Hepatocyte (in vitro differentiated cells): ENCODE data around the gene DLX6. TPM values are rescaled to one million over a fixed set of nuclear protein-coding genes. Genes with fewer than 3 reads are reported as not detected.

Experiments used
- DNase-seq: peaks from one replicate; pipeline ENCODE4 v3.0.0-alpha.2; 2016; ENCODE audit warnings: low spot score
- H2AFZ ChIP-seq: fragments of 200-600 bp; sonication (generic); 2 replicates; pipeline ENCODE4 v1.6.0; 2016; ENCODE audit warnings: antibody characterized with exemption, mild to moderate bottlenecking
- H3K27ac ChIP-seq: fragments of 200-600 bp; sonication (generic); 2 replicates; pipeline ENCODE4 v1.5.1; 2016; ENCODE audit warnings: mild to moderate bottlenecking
- H3K27me3 ChIP-seq: fragments of 200-600 bp; sonication (generic); 2 replicates; pipeline ENCODE4 v1.6.1; 2016
- H3K36me3 ChIP-seq: fragments of 200-600 bp; sonication (generic); replicated peaks from 2 replicates; pipeline ENCODE4 v1.5.1; 2016; ENCODE audit warnings: low read depth; ENCODE audit not compliant: insufficient read depth
- H3K4me1 ChIP-seq: fragments of 200-600 bp; sonication (generic); 2 replicates; pipeline ENCODE4 v1.5.1; 2016; ENCODE audit warnings: mild to moderate bottlenecking, moderate library complexity; ENCODE audit not compliant: insufficient read depth
- H3K4me2 ChIP-seq: fragments of 200-600 bp; sonication (generic); 2 replicates; pipeline ENCODE4 v1.6.0; 2016
- H3K4me3 ChIP-seq: fragments of 200-600 bp; sonication (generic); 2 replicates; pipeline ENCODE4 v1.5.1; 2016; ENCODE audit warnings: mild to moderate bottlenecking
- H3K79me2 ChIP-seq: fragments of 200-600 bp; sonication (generic); 2 replicates; pipeline ENCODE4 v1.6.0; 2017; ENCODE audit warnings: mild to moderate bottlenecking
- H3K9me2 ChIP-seq: fragments of 200-600 bp; sonication (generic); replicated peaks from 2 replicates; pipeline ENCODE4 v1.6.0; 2017; ENCODE audit warnings: mild to moderate bottlenecking; ENCODE audit not compliant: insufficient read depth
- H3K9me3 ChIP-seq: fragments of 200-600 bp; sonication (generic); 2 replicates; pipeline ENCODE4 v1.5.1; 2016; ENCODE audit warnings: low read depth, mild to moderate bottlenecking
- H4K20me1 ChIP-seq: fragments of 200-600 bp; sonication (generic); 2 replicates; pipeline ENCODE4 v1.6.0; 2016; ENCODE audit warnings: mild to moderate bottlenecking; ENCODE audit not compliant: insufficient read depth, poor library complexity, severe bottlenecking
- EZH2 ChIP-seq: fragments of 200-600 bp; sonication (generic); IDR thresholded peaks from 2 replicates; pipeline ENCODE4 v1.6.1; 2016; ENCODE audit warnings: antibody characterized with exemption, mild to moderate bottlenecking, borderline replicate concordance
- EZH2phosphoT487 ChIP-seq: fragments of 200-600 bp; sonication (generic); IDR thresholded peaks from one replicate; pipeline ENCODE4 v1.6.1; 2018; ENCODE audit warnings: antibody characterized with exemption, mild to moderate bottlenecking, low read depth, moderate library complexity; ENCODE audit not compliant: unreplicated experiment, severe bottlenecking
- WGBS: methylation state at CpG from one replicate; pipeline ENCODE4 v1.1.6; 2016; ENCODE audit warnings: low lambda C conversion rate; ENCODE audit errors: missing lambda C conversion rate; 5-methylcytosine and 5-hydroxymethylcytosine counted together
- polyA plus RNA-seq: library from polyadenylated mRNA; unstranded; fragments of >200 nt; fragmentation: Nextera tagmentation; extraction: Ambion mirVana; gene quantifications from 2 replicates; pipeline ENCODE4 v1.2.1, GENCODE V29; 2016
- total RNA-seq: library from RNA; depleted of rRNA; stranded (reverse); fragments of >200 nt; gene quantifications from 2 replicates; pipeline ENCODE4 v1.2.3, GENCODE V29; 2014
- TF ChIP-seq, protein P1 (sequence below): fragments of 200-600 bp; sonication (generic); IDR thresholded peaks from 2 replicates; pipeline ENCODE4 v1.5.1; 2016; ENCODE audit warnings: antibody characterized with exemption, mild to moderate bottlenecking; ENCODE audit not compliant: poor library complexity

DLX6 gene
- total and polyA plus RNA-seq, 2 experiments from 2014 or later: 1.9 to 3.5 TPM

DNA sequence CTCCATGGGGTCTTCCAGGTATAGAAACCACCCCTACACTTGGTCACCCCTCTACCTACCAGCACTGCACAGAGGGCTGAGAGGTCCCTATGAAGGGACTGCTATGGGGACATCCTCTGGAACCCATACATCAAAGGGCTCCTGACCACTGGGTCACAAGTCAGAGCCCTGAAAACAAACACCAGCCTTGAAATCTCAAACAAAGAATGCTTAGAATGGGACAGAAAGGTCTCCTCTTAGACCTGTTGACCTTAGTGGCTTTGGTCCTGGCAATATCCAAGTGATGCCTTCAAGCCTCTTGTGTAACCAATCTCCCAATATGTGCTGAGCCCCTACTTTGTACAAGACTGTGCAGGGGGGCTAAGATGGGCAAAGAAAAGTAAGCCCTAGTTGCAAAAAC, 34.6 kb upstream of the DLX6 start:
- no peaks in the 10 kb centered on the region for H4K20me1 ChIP-seq
- TF ChIP-seq EZH2 (no peak), EZH2phosphoT487 (no peak)
- TF ChIP-seq, protein P1, sequence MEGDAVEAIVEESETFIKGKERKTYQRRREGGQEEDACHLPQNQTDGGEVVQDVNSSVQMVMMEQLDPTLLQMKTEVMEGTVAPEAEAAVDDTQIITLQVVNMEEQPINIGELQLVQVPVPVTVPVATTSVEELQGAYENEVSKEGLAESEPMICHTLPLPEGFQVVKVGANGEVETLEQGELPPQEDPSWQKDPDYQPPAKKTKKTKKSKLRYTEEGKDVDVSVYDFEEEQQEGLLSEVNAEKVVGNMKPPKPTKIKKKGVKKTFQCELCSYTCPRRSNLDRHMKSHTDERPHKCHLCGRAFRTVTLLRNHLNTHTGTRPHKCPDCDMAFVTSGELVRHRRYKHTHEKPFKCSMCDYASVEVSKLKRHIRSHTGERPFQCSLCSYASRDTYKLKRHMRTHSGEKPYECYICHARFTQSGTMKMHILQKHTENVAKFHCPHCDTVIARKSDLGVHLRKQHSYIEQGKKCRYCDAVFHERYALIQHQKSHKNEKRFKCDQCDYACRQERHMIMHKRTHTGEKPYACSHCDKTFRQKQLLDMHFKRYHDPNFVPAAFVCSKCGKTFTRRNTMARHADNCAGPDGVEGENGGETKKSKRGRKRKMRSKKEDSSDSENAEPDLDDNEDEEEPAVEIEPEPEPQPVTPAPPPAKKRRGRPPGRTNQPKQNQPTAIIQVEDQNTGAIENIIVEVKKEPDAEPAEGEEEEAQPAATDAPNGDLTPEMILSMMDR: no peak
- H3K4me1 ChIP-seq: no peaks in the 10 kb centered on the region
- H3K27ac ChIP-seq: no peak overlapping the region
- H2AFZ ChIP-seq: no peak overlapping the region
- peaks cover 13% of the 10 kb centered on the region for H3K27me3 ChIP-seq
- H3K9me3 ChIP-seq: no peaks in the 10 kb centered on the region
- H3K36me3 ChIP-seq: no peaks in the 10 kb centered on the region
- no peaks in the 10 kb centered on the region for H3K9me2 ChIP-seq
- no peak overlapping the region for H3K4me2 ChIP-seq
- no peak overlapping the region for H3K4me3 ChIP-seq
- DNase-seq: no peak
- H3K79me2 ChIP-seq: no peaks in the 10 kb centered on the region

DNA sequence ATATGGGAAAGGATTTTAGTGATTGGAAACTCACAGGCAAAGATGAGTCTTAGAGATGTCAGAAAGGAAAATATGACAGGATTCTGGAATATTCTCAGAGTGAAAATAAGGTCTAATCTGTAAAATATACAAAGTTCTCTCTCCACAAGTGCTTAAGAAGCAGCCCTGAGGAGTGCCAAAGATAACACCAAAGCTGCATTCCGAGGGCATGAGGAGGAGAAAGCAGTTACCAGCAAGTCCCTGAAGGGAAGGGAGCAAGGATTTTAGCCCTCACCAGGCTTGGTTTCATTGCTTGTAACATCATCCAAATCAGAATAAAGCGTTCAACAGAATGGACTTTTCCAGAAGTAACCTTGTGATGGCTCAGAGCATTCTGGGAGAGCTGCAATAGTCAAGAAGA, 31.4 kb upstream of the DLX6 start:
- no peaks in the 10 kb centered on the region for H3K79me2 ChIP-seq
- H3K27ac ChIP-seq: no peak overlapping the region
- H3K27me3 ChIP-seq: peaks cover 13% of the 10 kb centered on the region
- H3K9me3 ChIP-seq: no peaks in the 10 kb centered on the region
- no peak for DNase-seq
- H2AFZ ChIP-seq: no peak overlapping the region
- TF ChIP-seq EZH2phosphoT487 (no peak), EZH2 (no peak)
- TF ChIP-seq, protein P1: no peak
- H4K20me1 ChIP-seq: no peaks in the 10 kb centered on the region
- no peak overlapping the region for H3K4me2 ChIP-seq
- no peaks in the 10 kb centered on the region for H3K9me2 ChIP-seq
- H3K4me1 ChIP-seq: no peaks in the 10 kb centered on the region
- H3K36me3 ChIP-seq: no peaks in the 10 kb centered on the region
- WGBS: 68% methylated on average over 2 of the region's 2 CpGs
- H3K4me3 ChIP-seq: no peak overlapping the region

DNA sequence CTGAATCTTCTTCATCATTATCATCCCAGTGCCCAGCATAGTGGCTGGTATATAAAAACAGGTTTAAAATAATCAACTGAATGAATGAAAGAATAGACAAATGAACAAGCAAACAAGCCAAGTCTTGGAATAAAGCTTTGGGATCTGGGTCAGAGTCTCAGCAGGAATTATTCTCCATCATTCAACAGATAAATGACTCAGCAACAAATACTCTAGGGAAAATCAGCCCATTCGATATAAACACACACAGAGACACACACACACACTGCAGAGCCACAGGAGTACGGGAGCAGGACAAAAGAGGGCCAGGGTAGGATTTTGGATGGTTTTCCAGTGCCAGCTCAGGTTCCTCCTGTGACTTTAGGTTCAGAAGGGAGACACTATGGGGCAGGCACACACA, 29.2 kb upstream of the DLX6 start:
- Histone ChIP-seq H3K27ac (no peak overlapping the region), H3K4me1 (no peaks in the 10 kb centered on the region), H3K4me3 (no peak overlapping the region), H2AFZ (no peak overlapping the region), H3K9me2 (no peaks in the 10 kb centered on the region), H4K20me1 (no peaks in the 10 kb centered on the region), H3K4me2 (no peak overlapping the region), H3K27me3 (peaks cover 13% of the 10 kb centered on the region), H3K36me3 (no peaks in the 10 kb centered on the region), H3K9me3 (no peaks in the 10 kb centered on the region), H3K79me2 (no peaks in the 10 kb centered on the region)
- TF ChIP-seq EZH2 (no peak), EZH2phosphoT487 (no peak)
- TF ChIP-seq, protein P1: no peak
- 87% methylated on average over 2 of the region's 2 CpGs for WGBS
- DNase-seq: no peak

DNA sequence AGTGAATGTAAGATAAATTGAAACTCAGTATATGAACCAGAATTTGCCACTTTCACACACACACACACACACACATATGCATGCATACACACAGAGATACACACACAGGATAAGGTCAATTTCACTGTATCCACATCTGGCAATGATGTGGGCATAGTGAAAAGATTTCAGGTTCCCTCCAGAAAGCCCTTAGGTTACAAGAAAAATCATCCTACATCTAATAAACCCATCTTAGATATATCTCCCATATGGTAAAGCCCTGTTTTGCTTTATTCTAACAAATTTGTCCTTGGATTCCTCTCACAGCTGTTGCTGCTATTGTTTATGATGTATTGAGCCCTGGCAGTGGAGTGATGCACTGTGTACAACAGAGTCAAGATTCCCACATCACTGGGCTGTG, 27.9 kb upstream of the DLX6 start:
- Histone ChIP-seq H3K4me3 (no peak overlapping the region), H3K4me1 (no peaks in the 10 kb centered on the region), H3K79me2 (no peaks in the 10 kb centered on the region), H2AFZ (no peak overlapping the region), H3K9me2 (no peaks in the 10 kb centered on the region), H3K4me2 (no peak overlapping the region), H3K27ac (no peak overlapping the region), H3K9me3 (no peaks in the 10 kb centered on the region), H3K27me3 (peaks cover 9% of the 10 kb centered on the region), H4K20me1 (no peaks in the 10 kb centered on the region), H3K36me3 (no peaks in the 10 kb centered on the region)
- DNase-seq: no peak
- no peak for TF ChIP-seq EZH2
- TF ChIP-seq, protein P1: no peak
- TF ChIP-seq EZH2phosphoT487: no peak
